DMS153 (cell line): Measurements from ENCODE around the gene GNAI2.
"Not testable (repeated sequence)": the region's sequence is repeated elsewhere in the genome, so short reads cannot be mapped to it uniquely, and the experiment has no call there.

ENCODE experiments used
- DNase-seq: peaks from one replicate; lab custom pipeline; 2025; lab: John Stamatoyannopoulos, UW

GNAI2 gene

DNA sequence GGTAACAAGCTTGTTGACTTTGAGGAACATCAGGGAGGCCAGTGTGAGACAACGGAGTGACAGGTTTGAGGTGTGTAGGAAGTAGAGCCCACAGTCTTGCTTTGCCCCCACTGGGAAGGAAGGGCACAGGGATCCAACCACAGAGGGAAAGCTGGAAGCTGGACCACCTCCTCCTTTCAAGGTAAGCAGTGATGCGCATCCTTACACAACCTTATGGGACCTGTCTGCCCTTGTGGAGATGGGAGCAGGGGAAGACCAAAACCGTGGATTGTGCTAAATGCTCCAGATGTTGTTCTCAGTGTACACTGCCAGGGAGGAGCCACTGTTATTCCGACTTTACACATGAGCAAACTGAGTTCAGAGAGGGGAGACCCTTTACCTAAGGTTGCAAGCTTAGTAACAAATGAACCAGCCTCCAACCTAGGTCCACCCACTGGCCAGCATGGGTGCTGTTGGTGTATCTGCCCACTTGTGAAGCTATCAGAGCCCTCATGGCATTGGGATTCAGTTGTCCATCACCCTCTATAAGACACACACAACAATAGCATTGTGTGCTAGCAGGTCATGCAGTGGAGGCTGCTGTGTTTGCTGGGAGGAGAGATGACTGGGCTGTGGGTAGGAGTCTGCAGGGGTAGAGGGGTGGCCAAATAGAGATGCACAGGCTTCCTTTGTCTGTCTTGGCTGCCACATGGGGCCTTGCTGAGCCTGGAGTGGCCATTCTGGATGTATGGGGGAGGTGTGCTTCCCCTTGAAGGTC, 42.3 kb downstream of the GNAI2 start:
- DNase-seq, result no peak

DNA sequence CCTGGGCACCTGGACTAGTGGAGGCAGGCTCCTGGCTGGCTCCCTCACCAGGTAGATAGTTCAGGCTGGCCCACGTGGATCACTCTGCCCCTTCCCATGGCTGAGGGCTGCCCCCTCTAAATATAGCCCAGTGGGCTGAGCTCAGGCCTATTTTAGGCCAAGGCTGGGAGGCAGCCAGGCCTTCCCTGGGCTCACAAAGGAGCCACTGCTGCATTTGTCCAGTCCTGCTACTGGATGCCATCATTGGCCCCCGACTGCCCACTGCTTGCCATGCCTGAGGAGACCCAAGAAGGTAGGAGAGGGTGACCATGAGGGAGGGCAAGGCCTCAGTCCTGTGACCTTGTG, 42.8 kb downstream of the GNAI2 start, which contains the start of gene LSMEM2:
Gene LSMEM2 (plus strand): TSS at position 208 of the 345 bp plus-strand sequence. CDS start 27 bp downstream, at position 235.
- DNase-seq, result no peak

GRCh38 chr3:50279255-50280016, 43.4 kb downstream of the GNAI2 start:
- DNase-seq, result no peak

DNA sequence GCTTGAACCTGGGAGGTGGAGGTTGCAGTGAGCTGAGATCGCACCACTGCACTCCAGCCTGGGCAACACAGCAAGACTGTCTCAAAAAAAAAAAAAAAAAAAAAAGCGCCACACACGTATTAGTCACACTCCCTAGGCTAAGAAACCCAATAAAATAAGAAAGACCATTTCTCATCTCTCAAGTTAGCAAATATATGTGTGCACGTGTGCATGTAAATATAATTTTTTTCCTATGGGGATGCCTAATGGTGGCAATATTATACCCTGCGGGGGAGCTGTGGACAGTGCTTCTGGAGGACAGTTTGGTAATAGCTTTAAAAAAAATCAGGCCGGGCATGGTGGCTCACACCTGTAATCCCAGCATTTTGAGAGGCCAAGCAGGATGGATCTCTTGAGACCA, 48.1 kb downstream of the GNAI2 start:
- not testable (repeated sequence) for DNase-seq

DNA sequence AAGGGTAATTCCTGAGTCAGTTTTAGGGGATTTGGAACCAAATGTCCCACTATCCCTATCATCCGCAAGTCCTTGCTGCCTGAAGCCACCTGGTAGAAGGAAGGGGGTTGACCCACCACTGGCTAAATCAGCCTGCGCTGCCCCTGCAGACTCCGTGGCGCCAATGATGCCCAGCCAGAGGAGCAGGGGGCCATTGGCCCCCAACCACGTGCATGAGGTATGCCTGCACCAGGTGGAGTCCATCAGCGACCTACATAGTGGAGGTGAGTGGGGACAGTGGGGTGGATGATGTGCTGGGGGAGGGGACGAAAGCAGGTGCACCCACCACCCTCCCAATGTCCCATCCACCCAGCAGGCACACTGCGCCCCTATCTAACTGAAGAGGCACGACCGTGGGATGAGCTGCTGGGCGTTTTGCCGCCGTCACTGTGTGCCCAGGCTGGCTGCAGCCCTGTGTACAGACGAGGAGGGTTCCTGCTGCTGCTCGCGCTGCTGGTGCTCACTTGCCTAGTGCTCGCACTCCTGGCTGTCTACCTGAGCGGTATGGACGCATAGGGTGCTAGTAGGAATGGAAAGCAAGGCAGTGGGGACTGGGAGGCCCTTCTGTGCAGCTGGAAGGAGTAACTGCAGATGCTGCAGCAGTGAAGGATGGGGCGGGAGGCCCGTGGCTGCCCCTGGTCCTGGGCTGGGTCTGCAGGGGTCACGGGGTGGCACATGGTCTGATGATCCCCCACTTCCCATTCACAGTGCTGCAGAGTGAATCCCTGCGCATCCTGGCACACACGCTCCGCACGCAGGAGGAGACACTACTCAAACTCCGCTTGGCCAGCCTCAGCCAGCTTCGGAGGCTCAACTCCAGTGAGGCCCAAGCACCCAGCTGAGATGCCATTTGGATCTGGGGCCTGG, 50.6 kb downstream of the GNAI2 start:
- no peak for DNase-seq

DNA sequence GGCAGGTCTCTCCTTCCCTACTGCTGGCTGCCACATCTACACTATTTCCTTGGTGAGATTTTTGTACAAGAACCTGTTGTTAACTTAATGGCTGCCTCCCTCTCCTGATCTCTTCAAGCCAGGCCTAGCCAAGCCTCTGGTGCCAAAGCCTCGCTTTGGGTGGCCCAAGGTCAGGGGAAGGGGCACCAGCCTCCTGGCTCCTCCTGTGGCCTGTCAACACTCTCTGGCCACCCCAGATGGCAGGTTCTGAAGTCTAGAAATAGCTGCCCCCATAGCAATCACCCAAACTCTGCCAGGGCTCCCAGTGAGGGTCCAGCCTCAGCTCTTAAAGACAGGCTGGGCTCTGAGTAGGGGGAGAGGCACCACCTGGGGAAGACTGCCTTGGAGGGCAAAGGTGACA, 51.3 kb downstream of the GNAI2 start:
- no peak for DNase-seq

DNA sequence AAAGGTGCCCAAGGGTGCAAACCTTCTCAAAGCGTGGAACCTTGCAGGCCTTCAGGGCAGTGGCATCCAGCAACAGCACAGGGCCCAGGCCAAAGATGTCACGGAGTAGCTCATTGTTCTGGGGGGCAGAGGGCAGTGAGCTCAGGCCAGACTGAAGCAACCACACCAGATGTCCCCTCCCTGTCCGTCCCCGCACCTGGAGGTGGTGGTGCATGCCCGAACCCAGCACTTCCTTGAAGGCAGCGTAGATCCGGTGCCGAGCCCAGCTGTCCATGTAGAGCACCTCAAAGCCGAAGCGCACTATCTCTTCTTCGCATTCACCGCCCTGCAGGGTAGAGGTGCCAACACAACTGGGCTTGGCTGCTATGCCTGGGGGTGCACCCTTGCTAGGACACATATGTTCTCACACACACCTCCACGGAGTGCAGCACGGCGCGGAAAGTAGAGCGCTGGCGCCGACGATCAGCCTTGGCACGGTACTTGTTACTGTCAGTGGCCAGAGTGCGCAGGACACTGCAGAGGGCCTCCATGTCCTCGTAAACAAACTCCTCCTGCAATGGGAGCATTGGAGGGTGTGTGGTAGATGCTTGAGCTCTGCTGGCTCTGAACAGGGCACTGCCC, 52.5 kb downstream of the GNAI2 start:
- DNase-seq, result no peak

GRCh38 chr3:50289130-50289529, 53.1 kb downstream of the GNAI2 start:
- DNase-seq, result no peak

DNA sequence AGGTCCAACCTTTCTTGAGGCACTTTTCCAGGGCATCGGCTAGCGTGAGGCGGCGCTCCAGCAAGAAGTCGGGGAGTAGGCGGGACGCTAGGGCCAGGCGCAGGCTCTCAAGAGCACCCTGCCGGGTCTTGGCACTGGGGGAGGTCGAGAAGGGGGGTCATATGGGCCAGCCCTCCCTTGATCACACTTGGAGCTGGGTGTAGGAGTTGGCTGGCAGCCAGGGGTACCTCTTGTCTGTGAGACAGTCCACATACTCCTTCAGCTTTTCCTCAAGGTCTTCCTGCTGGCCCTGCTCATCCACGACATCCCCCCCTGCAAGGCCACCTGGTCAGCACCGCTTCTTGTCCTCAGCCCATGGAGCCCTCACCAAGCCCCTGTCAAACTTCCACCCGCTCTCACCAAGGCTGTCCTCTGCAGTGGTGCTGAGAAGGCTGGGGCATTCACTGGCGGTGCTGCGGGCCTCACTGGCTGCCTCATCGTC, 54.2 kb downstream of the GNAI2 start:
- DNase-seq, result no peak

DNA sequence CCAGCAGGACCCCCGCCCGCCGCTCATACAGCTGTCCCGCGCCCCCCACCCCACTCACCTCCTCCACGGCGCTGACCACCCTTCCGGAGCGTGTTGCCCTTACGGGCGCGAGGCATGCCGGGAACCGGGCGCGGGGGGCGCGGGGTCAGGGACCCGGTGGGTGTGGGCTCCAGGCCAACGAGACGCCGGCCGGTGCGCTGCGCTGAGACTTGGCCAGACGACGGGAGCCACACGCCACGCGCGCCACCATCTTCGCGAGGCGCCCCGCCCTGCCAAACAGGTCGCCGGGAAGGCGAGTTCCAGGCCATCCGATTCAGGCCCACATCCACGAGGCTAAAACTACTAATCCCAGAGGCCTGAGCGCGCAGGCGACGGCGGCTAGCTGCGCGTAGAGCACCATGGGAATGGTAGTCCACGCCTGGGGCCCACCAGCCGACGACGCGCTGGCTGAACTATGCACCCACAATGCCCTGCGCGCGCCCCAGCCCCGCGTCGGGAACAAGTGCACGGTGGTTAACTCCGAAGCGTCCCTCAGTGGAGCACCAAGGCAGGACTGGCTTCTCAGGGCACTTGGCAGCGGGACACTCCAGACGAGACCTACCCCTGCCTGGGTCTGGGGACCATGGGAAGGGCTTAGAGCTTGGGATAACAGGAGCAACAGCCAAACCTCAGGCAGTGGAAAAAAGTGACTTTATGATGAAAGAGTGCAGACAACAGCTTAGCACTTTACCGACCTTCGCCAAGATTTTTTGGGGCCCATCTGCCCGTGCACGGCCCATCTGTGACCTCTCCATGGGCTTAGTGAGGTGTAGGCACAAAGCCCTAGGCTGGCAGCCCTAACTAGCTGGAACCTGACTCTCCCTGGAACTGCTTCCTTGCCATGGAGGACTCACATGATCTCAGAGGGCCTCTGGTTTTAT, 56.4 kb downstream of the GNAI2 start, which contains the start of gene IFRD2:
Gene IFRD2 (minus strand): TSS at position 271 of the 920 bp plus-strand sequence. CDS start 155 bp downstream, at position 116.
- peak; percentile 86 for DNase-seq

DNA sequence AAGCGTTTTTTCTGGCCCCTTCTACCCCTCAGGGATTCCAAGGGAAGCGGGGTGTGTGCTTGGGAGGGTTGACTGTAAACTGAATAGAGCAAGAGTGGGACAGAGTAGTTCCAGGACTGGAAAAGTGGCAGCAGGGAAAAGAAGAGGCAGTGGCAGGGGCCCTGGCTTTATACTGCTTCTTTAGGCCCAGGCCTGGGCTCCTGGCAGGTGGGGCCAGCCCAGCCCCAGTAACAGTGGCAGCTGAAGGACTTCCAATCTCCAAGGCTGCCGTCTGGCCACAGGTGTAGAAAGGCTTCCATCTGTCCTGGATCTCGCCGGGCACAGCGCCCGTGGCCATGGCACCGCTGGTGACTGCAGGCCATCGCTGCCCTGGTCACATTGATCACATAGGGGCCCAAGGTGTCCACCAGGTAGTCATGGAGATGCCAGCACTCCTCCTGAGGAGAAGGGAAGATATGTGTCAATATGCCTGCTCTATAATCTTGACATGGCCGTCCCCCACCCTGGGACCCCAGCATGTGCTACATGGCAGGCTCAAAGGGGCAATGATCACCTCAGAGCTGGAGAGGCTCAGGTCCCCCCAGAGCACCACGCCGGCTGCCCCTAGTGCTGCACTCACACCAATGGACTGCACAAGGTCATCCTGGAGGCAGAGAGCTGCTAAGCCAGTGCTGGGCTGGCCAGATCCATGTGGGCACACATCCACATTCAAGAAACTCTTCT, 57.2 kb downstream of the GNAI2 start:
- DNase-seq, result no peak

DNA sequence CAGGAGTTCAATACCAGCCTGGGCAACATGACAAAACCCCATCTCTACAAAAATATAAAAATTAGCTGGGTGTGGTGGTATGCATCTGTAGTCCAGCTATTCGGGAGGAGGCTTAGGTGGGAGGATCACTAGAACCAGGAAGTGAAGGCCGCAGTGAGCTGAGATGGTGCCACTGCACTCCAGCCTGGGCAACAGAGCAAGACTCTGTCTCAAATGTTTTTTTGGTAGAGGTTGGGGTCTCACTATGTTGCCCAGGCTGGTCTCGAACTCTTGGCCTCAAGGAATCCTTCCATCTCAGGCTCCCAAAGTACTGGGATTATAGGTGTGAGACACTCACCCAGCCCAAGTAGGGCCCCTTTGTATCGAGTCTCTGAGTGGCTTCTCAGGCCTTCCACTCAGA, 58.1 kb downstream of the GNAI2 start:
- no peak for DNase-seq

GRCh38 chr3:50294492-50295403, 58.7 kb downstream of the GNAI2 start:
- no peak for DNase-seq

- no peak for DNase-seq
Observed at GRCh38 chr3:50295553-50296431, 59.8 kb downstream of the GNAI2 start.

DNA sequence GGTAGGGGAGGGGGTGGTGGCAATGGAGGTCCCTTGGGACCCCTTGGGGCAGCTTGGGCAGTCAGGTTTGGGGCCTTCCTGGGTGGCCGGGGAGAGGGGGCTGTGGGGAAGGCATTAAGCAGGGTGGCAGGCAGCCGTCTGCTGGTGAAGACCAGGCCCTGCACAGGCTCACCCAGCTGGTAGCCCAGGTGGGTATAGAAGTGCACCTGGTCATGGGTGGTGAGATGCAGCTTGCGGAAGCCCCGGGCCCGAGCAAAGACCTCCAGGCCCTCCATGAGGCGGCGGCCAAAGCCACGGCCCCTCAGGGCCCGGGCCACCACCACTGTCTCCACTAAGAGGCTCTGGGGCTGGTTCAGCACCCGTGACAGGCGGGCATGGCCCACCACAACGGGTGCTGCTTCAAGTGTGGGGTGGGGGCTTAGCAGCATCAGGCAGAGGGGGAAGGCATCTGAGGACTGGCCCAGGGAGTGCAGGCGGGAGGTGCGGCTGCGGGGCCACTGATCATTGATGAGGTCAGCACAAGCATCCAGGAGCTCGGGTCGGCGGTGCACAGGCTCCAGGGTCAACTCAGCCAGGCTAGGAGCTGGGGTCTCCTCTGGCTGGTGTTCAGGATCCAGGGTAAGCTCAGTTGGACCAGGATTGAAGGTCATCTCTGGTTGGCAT, 60.8 kb downstream of the GNAI2 start:
- DNase-seq, result no peak

DNA sequence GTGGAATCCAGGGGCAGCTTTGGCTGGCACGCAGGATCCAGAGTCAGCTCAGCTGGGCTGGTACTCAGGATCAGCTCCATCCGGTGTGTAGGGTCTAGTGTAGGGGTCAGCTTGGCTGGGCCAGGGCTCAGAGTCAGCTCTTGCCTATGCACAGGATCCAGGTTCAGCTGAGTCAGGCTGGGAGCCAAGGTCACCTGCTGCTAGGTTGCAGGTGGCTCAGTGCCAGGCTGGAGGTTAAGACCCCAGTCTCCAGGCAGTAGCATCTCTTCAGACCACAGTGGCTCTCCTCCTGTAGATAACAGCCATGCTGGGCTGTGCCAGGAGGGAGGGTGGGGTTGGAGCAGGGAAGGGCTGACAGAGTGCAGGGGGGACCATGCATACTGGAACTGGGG, 61.4 kb downstream of the GNAI2 start:
- DNase-seq, result no peak
